Measurements from ENCODE around the gene RTKN2.

Gene RTKN2

GRCh38 chr10:62261666-62262065, 7.0 kb downstream of the RTKN2 start:
- peaks cover 10% of the 10 kb centered on the region for H3K27me3 ChIP-seq (ENCODE audit: insufficient read depth, poor library complexity, severe bottlenecking)
- no peak for TF ChIP-seq POLR2AphosphoS5 (IDR thresholded peaks at IDR 0.05; ENCODE audit: low read depth)
- no peak for TF ChIP-seq GABPA (IDR thresholded peaks at IDR 0.05; ENCODE audit: low read depth)
- no peak for TF ChIP-seq SPI1 (IDR thresholded peaks at IDR 0.05; ENCODE audit: borderline replicate concordance, low read depth)
- no peak for TF ChIP-seq CTCF (IDR thresholded peaks at IDR 0.05; ENCODE audit: insufficient read depth, low read length)
- TF ChIP-seq, protein P1, sequence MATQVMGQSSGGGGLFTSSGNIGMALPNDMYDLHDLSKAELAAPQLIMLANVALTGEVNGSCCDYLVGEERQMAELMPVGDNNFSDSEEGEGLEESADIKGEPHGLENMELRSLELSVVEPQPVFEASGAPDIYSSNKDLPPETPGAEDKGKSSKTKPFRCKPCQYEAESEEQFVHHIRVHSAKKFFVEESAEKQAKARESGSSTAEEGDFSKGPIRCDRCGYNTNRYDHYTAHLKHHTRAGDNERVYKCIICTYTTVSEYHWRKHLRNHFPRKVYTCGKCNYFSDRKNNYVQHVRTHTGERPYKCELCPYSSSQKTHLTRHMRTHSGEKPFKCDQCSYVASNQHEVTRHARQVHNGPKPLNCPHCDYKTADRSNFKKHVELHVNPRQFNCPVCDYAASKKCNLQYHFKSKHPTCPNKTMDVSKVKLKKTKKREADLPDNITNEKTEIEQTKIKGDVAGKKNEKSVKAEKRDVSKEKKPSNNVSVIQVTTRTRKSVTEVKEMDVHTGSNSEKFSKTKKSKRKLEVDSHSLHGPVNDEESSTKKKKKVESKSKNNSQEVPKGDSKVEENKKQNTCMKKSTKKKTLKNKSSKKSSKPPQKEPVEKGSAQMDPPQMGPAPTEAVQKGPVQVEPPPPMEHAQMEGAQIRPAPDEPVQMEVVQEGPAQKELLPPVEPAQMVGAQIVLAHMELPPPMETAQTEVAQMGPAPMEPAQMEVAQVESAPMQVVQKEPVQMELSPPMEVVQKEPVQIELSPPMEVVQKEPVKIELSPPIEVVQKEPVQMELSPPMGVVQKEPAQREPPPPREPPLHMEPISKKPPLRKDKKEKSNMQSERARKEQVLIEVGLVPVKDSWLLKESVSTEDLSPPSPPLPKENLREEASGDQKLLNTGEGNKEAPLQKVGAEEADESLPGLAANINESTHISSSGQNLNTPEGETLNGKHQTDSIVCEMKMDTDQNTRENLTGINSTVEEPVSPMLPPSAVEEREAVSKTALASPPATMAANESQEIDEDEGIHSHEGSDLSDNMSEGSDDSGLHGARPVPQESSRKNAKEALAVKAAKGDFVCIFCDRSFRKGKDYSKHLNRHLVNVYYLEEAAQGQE (IDR thresholded peaks at IDR 0.05; ENCODE audit: insufficient replicate concordance, low read depth), result no peak

GRCh38 chr10:62259998-62260397, 8.6 kb downstream of the RTKN2 start:
- TF ChIP-seq POLR2AphosphoS5 (IDR thresholded peaks at IDR 0.05; ENCODE audit: low read depth), result no peak
- TF ChIP-seq CTCF (IDR thresholded peaks at IDR 0.05; ENCODE audit: insufficient read depth, low read length), result no peak
- TF ChIP-seq, protein P1 (IDR thresholded peaks at IDR 0.05; ENCODE audit: insufficient replicate concordance, low read depth), result no peak
- no peak for TF ChIP-seq SPI1 (IDR thresholded peaks at IDR 0.05; ENCODE audit: borderline replicate concordance, low read depth)
- TF ChIP-seq GABPA (IDR thresholded peaks at IDR 0.05; ENCODE audit: low read depth), result no peak

More at GRCh38 chr10:62261666-62262065, 7.0 kb downstream of the RTKN2 start:
- DNase-seq (ENCODE audit: low read depth in 1 of 2, low spot score in 1 of 2), result no peak
- no peak overlapping the region for H3K4me3 ChIP-seq (replicated peaks; ENCODE audit: insufficient read depth, low read length)
- H3K27ac ChIP-seq (replicated peaks), result no peak overlapping the region

GRCh38 chr10:62259456-62259855, 9.2 kb downstream of the RTKN2 start:
- DNase-seq (ENCODE audit: low read depth in 1 of 2, low spot score in 1 of 2), result no peak
- Histone ChIP-seq H3K27ac (replicated peaks) (no peak overlapping the region), H3K27me3 (ENCODE audit: insufficient read depth, poor library complexity, severe bottlenecking) (no peaks in the 10 kb centered on the region), H3K4me3 (replicated peaks; ENCODE audit: insufficient read depth, low read length) (no peak overlapping the region)
- no peak for TF ChIP-seq GABPA (IDR thresholded peaks at IDR 0.05; ENCODE audit: low read depth)
- no peak for TF ChIP-seq POLR2AphosphoS5 (IDR thresholded peaks at IDR 0.05; ENCODE audit: low read depth)
- TF ChIP-seq SPI1 (IDR thresholded peaks at IDR 0.05; ENCODE audit: borderline replicate concordance, low read depth), result no peak
- TF ChIP-seq, protein P1 (IDR thresholded peaks at IDR 0.05; ENCODE audit: insufficient replicate concordance, low read depth), result no peak
- TF ChIP-seq CTCF (IDR thresholded peaks at IDR 0.05; ENCODE audit: insufficient read depth, low read length), result no peak

More at GRCh38 chr10:62259998-62260397, 8.6 kb downstream of the RTKN2 start:
- Histone ChIP-seq H3K4me3 (replicated peaks; ENCODE audit: insufficient read depth, low read length) (no peak overlapping the region), H3K27me3 (ENCODE audit: insufficient read depth, poor library complexity, severe bottlenecking) (no peaks in the 10 kb centered on the region), H3K27ac (replicated peaks) (no peak overlapping the region)
- DNase-seq (ENCODE audit: low read depth in 1 of 2, low spot score in 1 of 2), result no peak

Data from HL-60 (cell line).